SIG-M5 treated with dmso at 0.1 percent for 504 hours (cell line): Measurements from ENCODE around the gene AP1M2.
"Not testable (repeated sequence)": the region's sequence is repeated elsewhere in the genome, so short reads cannot be mapped to it uniquely, and the experiment has no call there.

Experiments
- DNase-seq: peaks from one replicate; lab custom pipeline; 2025; ENCODE audit not compliant: unreplicated experiment; lab: John Stamatoyannopoulos, UW

AP1M2 gene

DNA sequence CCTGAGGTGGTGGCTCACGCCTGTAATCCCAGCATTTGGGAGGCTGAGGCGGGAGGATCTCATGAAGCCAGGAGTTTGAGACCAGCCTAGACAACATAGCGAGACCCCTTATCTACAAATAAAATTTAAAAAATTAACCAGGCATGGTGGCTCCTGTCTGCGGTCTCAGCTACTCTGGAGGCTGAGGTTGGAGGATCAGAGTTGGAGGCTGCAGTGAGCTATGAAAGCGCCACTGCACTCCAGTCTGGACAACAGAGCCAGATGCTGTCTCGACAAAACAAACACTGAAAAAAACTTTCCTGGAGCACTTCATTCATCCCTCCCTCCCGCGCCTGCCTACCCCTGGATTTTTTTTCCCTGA is 44.1 kb downstream of the AP1M2 start:
- no peak for DNase-seq

DNA sequence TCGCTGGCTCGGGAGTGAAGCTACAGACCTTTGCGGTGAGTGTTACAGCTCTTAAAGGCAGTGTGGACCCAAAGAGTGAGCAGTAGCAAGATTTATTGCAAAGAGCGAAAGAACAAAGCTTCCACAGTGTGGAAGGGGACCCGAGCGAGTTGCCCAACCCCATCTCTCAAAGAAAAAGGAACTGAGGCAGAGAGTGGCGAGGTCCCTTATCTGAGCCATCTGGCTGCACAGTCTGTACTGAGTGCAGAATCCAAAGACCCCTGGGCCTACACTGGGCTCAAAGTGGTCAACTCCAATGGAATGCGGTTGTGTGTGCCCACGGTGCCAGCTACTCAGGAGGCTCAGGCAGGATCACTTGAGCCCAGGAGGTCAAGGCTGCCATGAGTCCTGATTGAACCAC is 48.1 kb downstream of the AP1M2 start:
- peak; percentile 45 for DNase-seq

- peak; percentile 18 for DNase-seq
These were observed 48.7 kb downstream of the AP1M2 start for GRCh38 chr19:10538204-10538983.

DNA sequence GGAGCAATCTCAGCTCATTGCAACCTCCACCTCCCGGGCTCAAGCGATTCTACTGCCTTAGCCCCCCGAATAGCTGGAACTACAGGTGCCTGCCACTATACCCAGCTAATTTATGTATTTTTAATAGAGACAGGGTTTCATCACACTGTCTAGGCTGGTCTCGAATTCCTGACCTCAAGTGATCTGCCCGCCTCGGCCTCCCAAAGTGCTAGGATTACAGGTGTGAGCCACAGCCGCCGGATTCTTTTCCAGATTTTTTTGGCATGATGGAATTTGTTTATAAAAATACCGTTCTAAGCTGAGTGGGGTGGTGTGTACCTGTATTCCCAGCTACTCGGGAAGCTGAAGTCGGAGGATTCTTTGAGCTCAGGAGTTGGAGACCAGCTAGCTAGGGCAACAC is 49.4 kb downstream of the AP1M2 start:
- DNase-seq, result no peak

- no peak for DNase-seq
These were observed 51.5 kb downstream of the AP1M2 start for GRCh38 chr19:10535613-10536012.

DNA sequence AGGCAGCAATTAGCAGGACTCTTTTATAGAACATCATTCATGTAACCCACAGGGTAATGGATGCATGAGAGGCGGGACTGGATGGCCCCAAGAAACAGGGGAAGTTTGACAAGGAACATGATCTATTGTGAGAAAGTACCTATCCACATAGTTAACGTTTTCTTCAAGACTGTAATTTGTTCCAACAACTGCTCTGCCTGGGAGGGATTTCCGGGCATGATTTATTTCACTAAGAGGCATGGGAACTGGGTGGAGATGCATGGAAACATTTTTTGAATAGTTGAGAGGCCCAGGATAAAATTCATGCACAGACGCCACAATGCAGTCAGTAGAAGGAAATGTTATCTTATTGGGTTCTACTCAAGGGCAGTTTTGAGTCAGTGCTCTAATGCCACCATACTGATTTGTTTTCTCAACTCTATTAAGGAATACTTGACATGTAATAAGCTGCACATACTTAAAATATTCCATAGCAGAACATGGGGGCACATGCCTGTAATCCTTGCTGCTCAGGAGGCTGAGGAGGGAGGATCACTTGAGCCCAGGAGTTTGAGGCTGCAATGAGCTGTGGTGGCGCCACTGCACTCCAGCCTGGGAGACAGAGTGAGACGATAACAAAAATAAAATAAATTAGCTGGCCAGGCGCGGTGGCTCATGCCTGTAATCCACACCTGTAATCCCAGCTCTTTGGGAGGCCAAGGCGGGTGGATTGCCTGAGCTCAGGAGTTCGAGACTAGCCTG is 53.3 kb downstream of the AP1M2 start:
- DNase-seq, result no peak

DNA sequence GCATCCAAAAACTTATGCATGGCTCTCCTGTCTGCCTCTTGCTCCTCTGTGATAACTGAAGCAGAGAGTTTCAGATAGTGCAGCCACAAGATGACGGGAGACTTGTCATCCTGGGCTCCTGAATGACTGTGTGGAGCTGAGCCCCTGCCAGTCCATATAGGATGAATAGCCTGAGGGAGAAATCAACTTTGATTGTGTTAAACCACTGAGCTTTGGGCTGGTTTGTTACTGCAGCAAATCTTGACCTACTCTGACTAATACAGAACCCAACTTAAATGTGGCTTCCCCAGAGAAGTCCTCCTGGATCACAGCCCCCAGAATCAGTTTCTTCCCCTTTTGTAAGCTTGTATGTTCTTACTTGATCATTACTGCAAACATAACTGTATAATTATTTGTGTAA is 54.7 kb downstream of the AP1M2 start:
- no peak for DNase-seq

DNA sequence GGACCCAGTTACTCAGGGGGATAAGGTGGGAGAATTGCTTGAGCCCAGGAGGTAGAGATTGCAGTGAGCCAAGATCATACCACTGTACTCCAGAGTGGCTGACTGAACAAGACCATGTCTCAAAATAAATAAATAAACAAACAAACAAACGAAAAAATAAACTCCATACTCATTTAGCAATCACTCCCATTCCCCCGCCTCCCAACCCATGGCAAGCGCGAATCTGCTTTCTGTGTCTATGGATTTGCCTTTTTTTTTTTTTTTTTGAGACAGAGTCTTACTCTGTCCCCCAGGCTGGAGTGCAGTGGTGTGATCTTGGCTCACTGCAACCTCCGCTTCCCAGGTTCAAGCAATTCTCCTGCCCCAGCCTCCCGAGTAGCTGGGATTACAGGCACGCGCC is 60.2 kb downstream of the AP1M2 start:
- not testable (repeated sequence) for DNase-seq

GRCh38 chr19:10525636-10526035 is 61.5 kb downstream of the AP1M2 start:
- no peak for DNase-seq

- no peak for DNase-seq
These were observed 63.9 kb downstream of the AP1M2 start for GRCh38 chr19:10523135-10523636.
